ENCODE results near the gene MAP2K4.
"Not testable (repeated sequence)": the region's sequence is repeated elsewhere in the genome, so short reads cannot be mapped to it uniquely, and the experiment has no call there.

Gene MAP2K4

GRCh38 chr17:12136646-12137045, 116.0 kb downstream of the MAP2K4 start:
- peaks cover 49% of the 10 kb centered on the region for H3K36me3 ChIP-seq (ENCODE audit: control insufficient read depth, insufficient read depth, low read length)
- no peak overlapping the region for H3K27ac ChIP-seq (ENCODE audit: low read depth, low read length, severe bottlenecking)
- peaks cover 4% of the 10 kb centered on the region for H3K9me3 ChIP-seq (ENCODE audit: control insufficient read depth, low read length)
- no peak overlapping the region for H3K4me3 ChIP-seq (ENCODE audit: extremely low read depth, insufficient read depth, low read length, poor library complexity, severe bottlenecking)
- H3K4me1 ChIP-seq (ENCODE audit: control insufficient read depth, insufficient read depth, low read length, poor library complexity, severe bottlenecking) = no peaks in the 10 kb centered on the region

- Histone ChIP-seq H3K4me3 (ENCODE audit: extremely low read depth, insufficient read depth, low read length, poor library complexity, severe bottlenecking) (no peak overlapping the region), H3K27ac (ENCODE audit: low read depth, low read length, severe bottlenecking) (no peak overlapping the region), H3K4me1 (ENCODE audit: control insufficient read depth, insufficient read depth, low read length, poor library complexity, severe bottlenecking) (no peaks in the 10 kb centered on the region), H3K36me3 (ENCODE audit: control insufficient read depth, insufficient read depth, low read length) (peaks cover 54% of the 10 kb centered on the region), H3K9me3 (ENCODE audit: control insufficient read depth, low read length) (peaks cover 4% of the 10 kb centered on the region)
- whole genome bisulfite sequencing, 2 experiments (ENCODE audit: insufficient coverage in 2 of 2) = no CpG with 5 or more reads among the region's 1 CpG
Measured at GRCh38 chr17:12137859-12138258, 117.2 kb downstream of the MAP2K4 start.

- no peak overlapping the region for H3K27ac ChIP-seq (ENCODE audit: low read depth, low read length, severe bottlenecking)
- WGBS, 2 experiments (ENCODE audit: insufficient coverage in 2 of 2) = 92 to 100% methylated on average over 3 to 4 of the region's 5 CpGs
- peaks cover 68% of the 10 kb centered on the region for H3K36me3 ChIP-seq (ENCODE audit: control insufficient read depth, insufficient read depth, low read length)
- no peak overlapping the region for H3K4me3 ChIP-seq (ENCODE audit: extremely low read depth, insufficient read depth, low read length, poor library complexity, severe bottlenecking)
- H3K4me1 ChIP-seq (ENCODE audit: control insufficient read depth, insufficient read depth, low read length, poor library complexity, severe bottlenecking) = no peaks in the 10 kb centered on the region
- H3K9me3 ChIP-seq (ENCODE audit: control insufficient read depth, low read length) = peaks cover 4% of the 10 kb centered on the region
Measured at GRCh38 chr17:12140685-12141084, 120.0 kb downstream of the MAP2K4 start.

GRCh38 chr17:12162187-12162586, 141.5 kb downstream of the MAP2K4 start:
- not testable (repeated sequence) for H3K4me3 ChIP-seq (ENCODE audit: extremely low read depth, insufficient read depth, low read length, poor library complexity, severe bottlenecking); H3K36me3 ChIP-seq (ENCODE audit: control insufficient read depth, insufficient read depth, low read length); H3K27ac ChIP-seq (ENCODE audit: low read depth, low read length, severe bottlenecking); H3K4me1 ChIP-seq (ENCODE audit: control insufficient read depth, insufficient read depth, low read length, poor library complexity, severe bottlenecking)
- WGBS, 2 experiments (ENCODE audit: insufficient coverage in 2 of 2) = 96 to 100% methylated on average over 3 to 4 of the region's 8 CpGs
- H3K9me3 ChIP-seq (ENCODE audit: control insufficient read depth, low read length) = peaks cover 11% of the 10 kb centered on the region

- WGBS, 2 experiments (ENCODE audit: insufficient coverage in 2 of 2) = no CpG with 5 or more reads among the region's 4 CpGs
- no peaks in the 10 kb centered on the region for H3K4me1 ChIP-seq (ENCODE audit: control insufficient read depth, insufficient read depth, low read length, poor library complexity, severe bottlenecking)
- H3K36me3 ChIP-seq (ENCODE audit: control insufficient read depth, insufficient read depth, low read length) = no peaks in the 10 kb centered on the region
- no peak overlapping the region for H3K27ac ChIP-seq (ENCODE audit: low read depth, low read length, severe bottlenecking)
- H3K9me3 ChIP-seq (ENCODE audit: control insufficient read depth, low read length) = peaks cover 11% of the 10 kb centered on the region
- no peak overlapping the region for H3K4me3 ChIP-seq (ENCODE audit: extremely low read depth, insufficient read depth, low read length, poor library complexity, severe bottlenecking)
Measured at GRCh38 chr17:12164085-12164484, 143.4 kb downstream of the MAP2K4 start.

GRCh38 chr17:12178644-12179330, 158.1 kb downstream of the MAP2K4 start:
- H3K4me3 ChIP-seq (ENCODE audit: extremely low read depth, insufficient read depth, low read length, poor library complexity, severe bottlenecking) = no peak overlapping the region
- H3K4me1 ChIP-seq (ENCODE audit: control insufficient read depth, insufficient read depth, low read length, poor library complexity, severe bottlenecking) = no peaks in the 10 kb centered on the region
- 90 to 92% methylated on average over 11 to 12 of the region's 13 CpGs for WGBS, 2 experiments (ENCODE audit: insufficient coverage in 2 of 2)
- no peaks in the 10 kb centered on the region for H3K9me3 ChIP-seq (ENCODE audit: control insufficient read depth, low read length)
- no peaks in the 10 kb centered on the region for H3K36me3 ChIP-seq (ENCODE audit: control insufficient read depth, insufficient read depth, low read length)
- H3K27ac ChIP-seq (ENCODE audit: low read depth, low read length, severe bottlenecking) = no peak overlapping the region

- 44 to 50% methylated on average over 1 of the region's 7 CpGs for WGBS, 2 experiments (ENCODE audit: insufficient coverage in 2 of 2)
Measured at GRCh38 chr17:12180644-12181261, 160.1 kb downstream of the MAP2K4 start.

GRCh38 chr17:12187658-12188057, 167.0 kb downstream of the MAP2K4 start:
- no peaks in the 10 kb centered on the region for H3K9me3 ChIP-seq (ENCODE audit: control insufficient read depth, low read length)
- H3K4me1 ChIP-seq (ENCODE audit: control insufficient read depth, insufficient read depth, low read length, poor library complexity, severe bottlenecking) = no peaks in the 10 kb centered on the region
- no peak overlapping the region for H3K27ac ChIP-seq (ENCODE audit: low read depth, low read length, severe bottlenecking)
- H3K36me3 ChIP-seq (ENCODE audit: control insufficient read depth, insufficient read depth, low read length) = no peaks in the 10 kb centered on the region
- no peak overlapping the region for H3K4me3 ChIP-seq (ENCODE audit: extremely low read depth, insufficient read depth, low read length, poor library complexity, severe bottlenecking)
- WGBS, 2 experiments (ENCODE audit: insufficient coverage in 2 of 2) = no CpG with 5 or more reads among the region's 1 CpG

More at GRCh38 chr17:12180644-12181261, 160.1 kb downstream of the MAP2K4 start:
- Histone ChIP-seq H3K36me3 (ENCODE audit: control insufficient read depth, insufficient read depth, low read length) (no peaks in the 10 kb centered on the region), H3K27ac (ENCODE audit: low read depth, low read length, severe bottlenecking) (no peak overlapping the region), H3K4me3 (ENCODE audit: extremely low read depth, insufficient read depth, low read length, poor library complexity, severe bottlenecking) (no peak overlapping the region), H3K4me1 (ENCODE audit: control insufficient read depth, insufficient read depth, low read length, poor library complexity, severe bottlenecking) (no peaks in the 10 kb centered on the region), H3K9me3 (ENCODE audit: control insufficient read depth, low read length) (no peaks in the 10 kb centered on the region)

- Histone ChIP-seq H3K4me3 (ENCODE audit: extremely low read depth, insufficient read depth, low read length, poor library complexity, severe bottlenecking) (no peak overlapping the region), H3K4me1 (ENCODE audit: control insufficient read depth, insufficient read depth, low read length, poor library complexity, severe bottlenecking) (no peaks in the 10 kb centered on the region), H3K36me3 (ENCODE audit: control insufficient read depth, insufficient read depth, low read length) (no peaks in the 10 kb centered on the region), H3K27ac (ENCODE audit: low read depth, low read length, severe bottlenecking) (no peak overlapping the region), H3K9me3 (ENCODE audit: control insufficient read depth, low read length) (no peaks in the 10 kb centered on the region)
- 67 to 80% methylated on average over 1 of the region's 3 CpGs for WGBS, 2 experiments (ENCODE audit: insufficient coverage in 2 of 2)
Measured at GRCh38 chr17:12193144-12193735, 172.6 kb downstream of the MAP2K4 start.
